Stimulated activated CD8-positive, alpha-beta memory T cell treated with anti-CD3 and anti-CD28 coated beads, Interleukin-15, amount 100 ng/mL, for 24 hours (primary cell): ENCODE measurements around the gene N4BP3.

Experiments
- DNase-seq: peaks from one replicate; pipeline ENCODE4 v3.0.0-alpha.2; 2020; ENCODE audit warnings: low read depth

Gene N4BP3

GRCh38 chr5:178104492-178104891 lies 8.8 kb upstream of the N4BP3 start:
- DNase-seq = no peak

- DNase-seq = no peak
Measured at GRCh38 chr5:178106086-178106485, 7.2 kb upstream of the N4BP3 start.

- DNase-seq = no peak
Measured at GRCh38 chr5:178106556-178107239, 6.6 kb upstream of the N4BP3 start.

GRCh38 chr5:178107756-178108310 lies 5.5 kb upstream of the N4BP3 start:
- DNase-seq = no peak

- no peak for DNase-seq
Measured at GRCh38 chr5:178108446-178108845, 4.9 kb upstream of the N4BP3 start.

GRCh38 chr5:178108966-178109365 lies 4.4 kb upstream of the N4BP3 start:
- no peak for DNase-seq

- DNase-seq = no peak
Measured at GRCh38 chr5:178110511-178110910, 2.8 kb upstream of the N4BP3 start.

- DNase-seq = no peak
Measured at GRCh38 chr5:178111925-178112324, 1.4 kb upstream of the N4BP3 start.

GRCh38 chr5:178112545-178112944 lies 787 bp upstream of the N4BP3 start:
- DNase-seq = no peak

GRCh38 chr5:178113841-178114324 lies 551 bp downstream of the N4BP3 start:
- no peak for DNase-seq

- no peak for DNase-seq
Measured at GRCh38 chr5:178114325-178115135, 1.2 kb downstream of the N4BP3 start.

- no peak for DNase-seq
Measured at GRCh38 chr5:178115136-178115813, 1.9 kb downstream of the N4BP3 start.

GRCh38 chr5:178115814-178116142 lies 2.4 kb downstream of the N4BP3 start:
- no peak for DNase-seq

GRCh38 chr5:178116143-178116885 lies 3.0 kb downstream of the N4BP3 start:
- no peak for DNase-seq

GRCh38 chr5:178117923-178118701 lies 4.8 kb downstream of the N4BP3 start:
- DNase-seq = no peak

- DNase-seq = no peak
Measured at GRCh38 chr5:178119915-178120606, 6.7 kb downstream of the N4BP3 start.

GRCh38 chr5:178120607-178121357 lies 7.5 kb downstream of the N4BP3 start:
- no peak for DNase-seq

GRCh38 chr5:178121391-178122276 lies 8.3 kb downstream of the N4BP3 start:
- no peak for DNase-seq

GRCh38 chr5:178122346-178122745 lies 9.0 kb downstream of the N4BP3 start:
- no peak for DNase-seq
